AG09319 (cell line): ENCODE results near the gene ZNF417.
A peak's percentile ranks its signal among the peaks of the same experiment; 100 is the strongest.
"Not testable (repeated sequence)": the region's sequence is repeated elsewhere in the genome, so short reads cannot be mapped to it uniquely, and the experiment has no call there.

Source experiments
- DNase-seq: peaks from one replicate; pipeline ENCODE4 v3.0.0-alpha.2; 2010; ENCODE audit warnings: low read depth; ENCODE audit errors: extremely low read depth
- CTCF ChIP-seq: IDR thresholded peaks from 2 replicates; pipeline ENCODE4 v1.5.1; 2011; ENCODE audit warnings: low read depth, mild to moderate bottlenecking, inconsistent platforms, low read length, moderate library complexity

Gene ZNF417

DNA sequence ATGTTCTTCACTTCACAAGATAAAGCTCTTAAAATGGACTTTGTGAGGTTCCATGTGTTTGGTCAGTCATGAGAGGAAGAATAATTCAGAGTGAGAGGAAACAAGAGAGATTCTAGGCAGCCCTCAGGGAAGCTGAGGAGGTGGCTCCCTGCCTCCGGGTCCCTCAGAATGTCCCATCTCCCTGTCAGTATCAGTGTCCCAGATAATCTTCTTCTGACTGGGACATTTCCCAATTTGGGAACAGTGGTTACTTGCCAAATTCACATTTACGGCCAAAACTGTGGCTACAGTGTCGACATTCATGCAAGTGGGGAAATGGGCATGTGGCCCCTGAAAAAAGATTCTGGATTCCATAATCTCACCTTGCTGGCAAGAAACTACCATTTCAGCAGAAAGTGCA lies 9.0 kb downstream of the ZNF417 start:
- TF ChIP-seq CTCF, result no peak
- DNase-seq, result no peak

DNA sequence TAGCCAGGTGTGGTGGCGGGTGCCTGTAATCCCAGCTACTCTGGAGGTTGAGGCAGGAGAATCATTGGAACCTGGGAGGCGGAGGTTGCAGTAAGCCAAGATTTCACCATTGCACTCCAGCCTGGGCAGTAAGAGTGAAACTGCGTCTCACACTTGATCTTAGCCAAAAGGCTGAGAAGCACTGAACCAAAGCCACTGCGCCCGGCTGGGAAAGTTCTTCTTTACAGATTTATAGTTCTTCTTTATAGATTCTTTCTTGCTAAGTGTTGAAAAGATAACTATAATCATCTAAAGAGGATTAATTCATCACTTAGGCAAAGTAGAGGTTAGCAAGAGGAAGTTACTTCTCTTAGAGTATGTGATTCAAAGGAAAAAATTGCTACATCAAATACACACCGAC lies 11.1 kb downstream of the ZNF417 start:
- no peak for DNase-seq
- no peak for TF ChIP-seq CTCF

- TF ChIP-seq CTCF, result no peak
- no peak for DNase-seq
Observed at GRCh38 chr19:57903618-57904184, 12.7 kb downstream of the ZNF417 start.

DNA sequence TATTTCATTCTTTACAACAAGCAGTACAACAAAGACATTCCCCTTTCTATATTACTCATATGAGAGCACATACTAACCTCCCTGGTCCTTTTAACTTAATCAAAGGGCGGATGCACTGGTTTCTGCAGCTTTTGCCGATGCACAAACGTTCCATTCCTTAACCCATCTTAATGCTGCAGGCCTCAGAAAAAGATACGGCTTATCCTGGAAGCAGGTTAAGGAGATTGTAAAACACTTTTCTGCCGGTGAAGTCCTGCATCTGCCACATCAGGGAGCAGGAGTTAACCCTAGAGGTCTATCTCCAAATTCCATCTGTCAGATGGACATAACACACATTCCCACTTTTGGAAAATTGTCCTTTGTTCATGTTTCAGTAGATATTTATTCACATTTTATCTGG lies 16.1 kb downstream of the ZNF417 start:
- no peak for TF ChIP-seq CTCF
- no peak for DNase-seq

DNA sequence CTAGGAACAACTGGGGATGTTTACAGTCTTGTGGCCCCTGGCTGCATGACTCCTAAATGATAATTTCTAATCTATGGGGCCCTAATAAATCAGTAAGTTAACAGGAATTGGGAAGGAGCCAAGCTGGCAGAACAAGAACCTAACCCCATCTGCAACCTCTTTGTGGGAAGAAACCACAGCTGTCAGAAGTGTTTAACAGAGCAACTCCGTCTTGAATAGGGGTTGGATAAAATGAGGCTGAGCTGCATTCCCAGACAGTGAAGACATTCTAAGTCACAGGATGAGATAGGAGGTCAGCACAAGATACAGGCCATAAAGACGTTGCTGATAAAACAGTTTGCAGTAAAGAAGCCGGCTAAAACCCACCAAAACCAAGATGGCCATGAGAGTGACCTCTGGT lies 25.7 kb downstream of the ZNF417 start:
- DNase-seq, result not testable (repeated sequence)

DNA sequence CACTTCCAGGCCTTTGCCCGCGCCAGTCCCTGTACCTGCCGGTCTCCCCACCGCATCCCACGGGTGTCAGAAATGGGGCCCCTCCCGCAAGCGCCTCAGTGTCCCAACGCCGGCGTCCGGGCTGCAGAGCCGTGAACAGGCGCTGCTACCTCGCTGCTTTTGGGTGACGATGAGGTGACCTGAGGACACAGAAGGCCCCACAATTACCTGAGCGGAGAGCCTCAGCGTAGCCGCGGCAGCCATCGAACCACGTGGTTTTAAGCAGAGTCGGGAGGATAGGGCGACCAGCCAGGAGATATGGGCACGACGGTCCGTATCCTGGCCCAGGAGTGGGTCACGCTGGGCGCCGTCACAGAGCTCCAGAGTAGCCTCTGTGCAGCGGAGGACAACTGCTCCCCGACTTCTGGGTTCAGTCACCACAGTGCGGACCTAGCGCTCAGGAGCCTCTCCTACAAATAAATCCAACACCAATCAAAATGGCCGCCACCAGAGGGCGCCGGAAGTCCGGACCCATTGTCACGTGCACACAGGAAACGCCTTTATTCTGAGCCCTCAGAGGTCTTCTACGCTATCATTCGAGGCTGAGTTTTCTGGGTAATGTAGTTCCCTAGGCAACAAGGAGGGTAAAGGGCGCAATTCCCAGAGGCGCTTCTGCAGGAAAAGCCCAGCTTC lies 27.7 kb downstream of the ZNF417 start, which contains the start of gene ZNF814:
Gene ZNF814, minus strand, starts transcription at position 478 of the 672 bp plus-strand sequence. Its CDS starts 235 bp downstream, at position 243.
- peak; percentile 44 for DNase-seq
- peak; percentile 40 for TF ChIP-seq CTCF

DNA sequence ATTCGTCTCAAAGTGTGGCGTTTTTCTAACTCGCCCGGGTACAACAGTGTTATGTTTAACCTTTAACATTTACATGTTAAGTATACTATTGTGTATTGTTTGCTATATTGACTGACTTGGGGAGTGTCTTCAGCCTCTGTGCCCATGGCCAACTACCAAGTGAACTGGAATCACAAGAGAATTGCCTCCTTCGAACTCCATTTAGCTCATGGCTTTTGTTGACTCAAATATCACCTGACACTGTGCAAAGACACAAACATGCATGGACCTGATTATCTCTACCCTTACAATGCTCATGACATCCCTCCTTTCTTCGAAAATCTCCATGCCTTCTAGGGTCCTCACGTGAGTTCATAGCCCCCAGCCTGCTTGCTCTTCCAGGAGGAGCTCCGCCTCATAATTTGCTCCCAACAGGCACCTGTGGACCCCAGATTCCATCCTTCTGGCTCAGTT lies 28.3 kb downstream of the ZNF417 start:
- TF ChIP-seq CTCF, result no peak
- DNase-seq, result no peak
